SK-N-SH (cell line): ENCODE results near the gene MMD. TPM values are rescaled to one million over a fixed set of nuclear protein-coding genes. Genes with fewer than 3 reads are reported as not detected.

Experiments used
- CTCF ChIA-PET: fragments of 300-600, 350-600 bp; formaldehyde crosslinking; extraction: SDS; loops from one replicate; lab custom pipeline; 2021; lab: Yijun Ruan, JAX
- POLR2A ChIA-PET: fragments of 350-600 bp; sonication (Branson Sonifier 250); formaldehyde crosslinking; extraction: SDS; loops from one replicate; lab custom pipeline; 2020; ENCODE audit warnings: antibody characterized with exemption, inconsistent platforms; lab: Yijun Ruan, JAX
- DNase-seq: peaks from one replicate; pipeline ENCODE4 v3.0.0; 2012
- H2AFZ ChIP-seq: fragments of 200-600 bp; sonication (generic); 2 replicates; pipeline ENCODE4 v1.8.1; 2016; ENCODE audit warnings: antibody characterized with exemption, mild to moderate bottlenecking, low read depth
- H3F3A ChIP-seq: fragments of 200-600 bp; sonication (generic); replicated peaks from 2 replicates; pipeline ENCODE3; 2016; ENCODE audit warnings: antibody characterized with exemption, mild to moderate bottlenecking; ENCODE audit not compliant: insufficient read depth
- H3K27ac ChIP-seq, 2 experiments: fragments of 200-500 bp in 1 of 2; fragments of 200-600 bp in 1 of 2; sonication (Bioruptor generic) in 1 of 2; sonication (generic), shearing (Covaris generic) in 1 of 2; 2 replicates each; pipeline versions ENCODE4 v1.5.1 to v1.6.1; 2014 to 2016; ENCODE audit warnings: low read depth in 2 of 2, inconsistent platforms in 1 of 2, low read length in 1 of 2, mild to moderate bottlenecking in 1 of 2, mixed read lengths in 1 of 2
- H3K27me3 ChIP-seq: fragments of 200-600 bp; sonication (generic), shearing (Covaris generic); 2 replicates; pipeline ENCODE4 v1.6.1; 2016; ENCODE audit warnings: mixed run types; ENCODE audit not compliant: insufficient read depth
- H3K36me3 ChIP-seq, 2 experiments: fragments of 200-500 bp in 1 of 2; fragments of 200-600 bp in 1 of 2; sonication (Bioruptor generic) in 1 of 2; sonication (generic) in 1 of 2; replicated peaks in 1 of 2; 2 replicates each; pipeline versions ENCODE3 to v1.5.1; 2014 to 2016; ENCODE audit warnings: low read length in 1 of 2, mild to moderate bottlenecking in 1 of 2; ENCODE audit not compliant: insufficient read depth in 2 of 2, control insufficient read depth in 1 of 2
- H3K4me1 ChIP-seq, 2 experiments: fragments of 200-500 bp in 1 of 2; fragments of 200-600 bp in 1 of 2; sonication (Bioruptor generic) in 1 of 2; sonication (generic), shearing (Covaris generic) in 1 of 2; 2 replicates each; pipeline versions ENCODE4 v1.5.1 to v1.6.1; 2014 to 2016; ENCODE audit warnings: low read depth in 1 of 2, low read length in 1 of 2, mixed run types in 1 of 2; ENCODE audit not compliant: insufficient read depth in 2 of 2, control insufficient read depth in 1 of 2
- H3K4me2 ChIP-seq: fragments of 200-600 bp; sonication (generic), shearing (Covaris generic); 2 replicates; pipeline ENCODE4 v1.6.1; 2017; ENCODE audit warnings: mixed run types
- H3K4me3 ChIP-seq, 2 experiments: fragments of 200-500 bp in 1 of 2; fragments of 200-600 bp in 1 of 2; sonication (Bioruptor generic) in 1 of 2; sonication (generic), shearing (Covaris generic) in 1 of 2; 2 replicates each; pipeline versions ENCODE4 v1.5.1 to v1.8.1; 2014 to 2016; ENCODE audit warnings: low read depth in 2 of 2, inconsistent platforms in 1 of 2, low read length in 1 of 2, mild to moderate bottlenecking in 1 of 2, mixed read lengths in 1 of 2, moderate library complexity in 1 of 2
- H3K79me2 ChIP-seq: fragments of 200-600 bp; sonication (generic); 2 replicates; pipeline ENCODE4 v1.8.1; 2017; ENCODE audit warnings: mild to moderate bottlenecking; ENCODE audit not compliant: insufficient read depth
- H3K9ac ChIP-seq: fragments of 200-600 bp; sonication (generic); 2 replicates; pipeline ENCODE4 v1.6.1; 2017; ENCODE audit warnings: mixed run types
- H3K9me2 ChIP-seq: fragments of 200-600 bp; sonication (generic); 2 replicates; pipeline ENCODE4 v1.6.1; 2017; ENCODE audit warnings: mixed run types
- H3K9me3 ChIP-seq: fragments of 200-600 bp; sonication (generic); 2 replicates; pipeline ENCODE4 v1.6.1; 2017; ENCODE audit warnings: mixed run types, mild to moderate bottlenecking, moderate library complexity
- H4K20me1 ChIP-seq: fragments of 200-600 bp; sonication (generic); 2 replicates; pipeline ENCODE4 v1.6.1; 2017; ENCODE audit warnings: mild to moderate bottlenecking, mixed run types; ENCODE audit not compliant: insufficient read depth
- CHD2 ChIP-seq: fragments of 150-350 bp; IDR thresholded peaks from 2 replicates; pipeline ENCODE4 v1.6.1; 2018; ENCODE audit warnings: low read length; ENCODE audit not compliant: partially characterized antibody
- ELF1 ChIP-seq: IDR thresholded peaks from 2 replicates; pipeline ENCODE4 v1.4.0; 2012
- EZH2phosphoT487 ChIP-seq: fragments of 200-600 bp; sonication (generic); IDR thresholded peaks from 2 replicates; pipeline ENCODE4 v1.6.1; 2017; ENCODE audit warnings: low read depth, mixed run types, mild to moderate bottlenecking, antibody characterized with exemption, moderate library complexity, borderline replicate concordance
- FOXM1 ChIP-seq: IDR thresholded peaks from 2 replicates; pipeline ENCODE4 v1.4.0; 2012; ENCODE audit warnings: low read depth, mild to moderate bottlenecking
- MXI1 ChIP-seq: IDR thresholded peaks from 2 replicates; pipeline ENCODE4 v1.6.1; 2012; ENCODE audit warnings: mild to moderate bottlenecking, low read depth, low read length, improper control_type of control experiment
- NRF1 ChIP-seq: IDR thresholded peaks from 2 replicates; pipeline ENCODE4 v1.6.1; 2012; ENCODE audit warnings: low read depth, mild to moderate bottlenecking, low read length
- SMC3 ChIP-seq: IDR thresholded peaks from 2 replicates; pipeline ENCODE4 v1.6.1; 2012; ENCODE audit warnings: low read depth, low read length, improper control_type of control experiment
- TAF1 ChIP-seq: IDR thresholded peaks from 2 replicates; pipeline ENCODE4 v1.6.1; 2012; ENCODE audit warnings: low read depth, mild to moderate bottlenecking, low read length, moderate library complexity, borderline replicate concordance
- TEAD4 ChIP-seq: IDR thresholded peaks from 2 replicates; pipeline ENCODE4 v1.4.0; 2012; ENCODE audit warnings: mild to moderate bottlenecking, borderline replicate concordance; ENCODE audit not compliant: insufficient read depth
- WGBS: methylation state at CpG from one replicate; pipeline ENCODE4 v1.1.6; 2017; ENCODE audit warnings: low lambda C conversion rate; 5-methylcytosine and 5-hydroxymethylcytosine counted together
- polyA plus RNA-seq, 3 experiments: library from polyadenylated mRNA; depleted of rRNA; stranded (reverse); fragments of >200 nt; gene quantifications; 2 replicates each; pipeline ENCODE4 v1.2.3, GENCODE V29; 2012
- TF ChIP-seq, protein P1 (sequence below): fragments of 150-350 bp; IDR thresholded peaks from 2 replicates; pipeline ENCODE4 v1.6.1; 2017; ENCODE audit warnings: antibody characterized with exemption, low read length, low read depth, borderline replicate concordance
- TF ChIP-seq, protein P2 (sequence below): fragments of 150-350 bp; IDR thresholded peaks from 2 replicates; pipeline ENCODE4 v1.6.1; 2016; ENCODE audit warnings: mild to moderate bottlenecking, low read depth, low read length
- TF ChIP-seq, protein P3 (sequence below): IDR thresholded peaks from 2 replicates; pipeline ENCODE4; 2012

MMD gene, protein sequence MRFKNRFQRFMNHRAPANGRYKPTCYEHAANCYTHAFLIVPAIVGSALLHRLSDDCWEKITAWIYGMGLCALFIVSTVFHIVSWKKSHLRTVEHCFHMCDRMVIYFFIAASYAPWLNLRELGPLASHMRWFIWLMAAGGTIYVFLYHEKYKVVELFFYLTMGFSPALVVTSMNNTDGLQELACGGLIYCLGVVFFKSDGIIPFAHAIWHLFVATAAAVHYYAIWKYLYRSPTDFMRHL
- 10.9 and 11.7 TPM in 2 replicates for polyA plus RNA-seq (2012; rRNA removed)
- 17.6 and 17.7 TPM in 2 replicates for polyA plus RNA-seq (2012; cell fraction: cytosol; rRNA removed)
- 2.7 and 5.0 TPM in 2 replicates for polyA plus RNA-seq (2012; cell fraction: nucleus; rRNA removed)

DNA sequence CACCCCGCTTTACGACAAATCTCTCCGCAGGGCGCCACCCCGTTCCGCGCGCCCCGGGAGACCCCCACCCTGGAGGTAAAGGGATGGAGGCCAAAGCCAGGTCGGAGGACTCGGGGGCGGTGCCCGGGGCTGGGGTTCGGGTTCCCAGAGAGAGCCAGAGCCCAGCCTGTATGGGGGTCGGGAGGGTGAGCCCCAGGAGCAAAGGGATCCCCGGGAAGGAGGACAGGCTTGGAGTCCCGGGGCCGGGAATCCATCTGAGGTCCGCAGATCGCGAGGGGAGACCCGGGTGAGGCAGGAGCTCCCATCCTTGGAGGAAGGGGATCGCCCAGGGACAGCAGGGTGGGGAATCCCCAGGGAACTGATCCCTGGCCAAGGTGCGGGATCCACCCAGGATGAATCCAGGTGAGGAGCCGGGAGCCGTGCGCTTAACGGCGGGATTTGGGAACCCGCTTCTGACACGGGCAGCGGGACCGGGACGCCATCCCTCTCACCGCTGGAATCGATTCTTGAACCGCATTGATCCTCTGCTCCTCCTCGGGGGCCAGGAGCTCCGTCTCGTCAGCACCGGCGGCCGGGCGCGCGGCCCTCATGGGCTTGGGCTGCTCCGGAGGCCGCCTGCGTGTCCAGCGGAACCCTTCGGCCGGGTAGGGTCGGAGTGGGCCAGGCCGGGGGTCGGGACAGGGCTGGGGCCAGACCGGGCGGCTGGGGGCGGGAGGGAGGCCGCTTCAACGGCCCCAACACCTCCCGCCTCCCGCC lies at the start of gene MMD:
MMD (minus strand) TSS at position 657 of the 756 bp plus-strand sequence; CDS start at position 517, 140 bp downstream.
- H3K27ac ChIP-seq: peak within 1 kb of the TSS; percentile 47 to 90
- H3K79me2 ChIP-seq: peaks cover 35% of the 10 kb centered on the region; the same call in 1 of the 2 replicates
- peak within 1 kb of the TSS; percentile 83 for H3K9ac ChIP-seq
- H3K27me3 ChIP-seq: peaks cover 17% of the 10 kb centered on the region; the same call in 1 of the 2 replicates
- ChIA-PET CTCF (interaction anchor here (0.7 to 2.0 kb wide), 12 partner anchors 11 to 352 kb away, joined by 3 to 13 read pairs (median 4); partner anchors contain the start of gene SMIM36), POLR2A (interaction anchor here (0.7 to 1.5 kb wide), 5 partner anchors 10 to 93 kb away, joined by 3 to 8 read pairs (median 6); no protein-coding TSS in a partner anchor)
- peak within 1 kb of the TSS; percentile 100 for H3K4me2 ChIP-seq
- H3K9me2 ChIP-seq: no peaks in the 10 kb centered on the region
- WGBS: 1% methylated on average over 43 of the region's 62 CpGs
- peaks cover 6 to 8% of the 10 kb centered on the region in 2 experiments; a peak in 3 of 4 replicates for H3K4me1 ChIP-seq
- no peaks in the 10 kb centered on the region for H3K9me3 ChIP-seq
- H2AFZ ChIP-seq: peak within 1 kb of the TSS; percentile 97
- H3F3A ChIP-seq: no peaks in the 10 kb centered on the region
- 0 out of 2 replicates have a peak, but pooled peaks have one; percentile 42 for TF ChIP-seq MXI1
- TF ChIP-seq TEAD4: no peak
- TF ChIP-seq, protein P1, sequence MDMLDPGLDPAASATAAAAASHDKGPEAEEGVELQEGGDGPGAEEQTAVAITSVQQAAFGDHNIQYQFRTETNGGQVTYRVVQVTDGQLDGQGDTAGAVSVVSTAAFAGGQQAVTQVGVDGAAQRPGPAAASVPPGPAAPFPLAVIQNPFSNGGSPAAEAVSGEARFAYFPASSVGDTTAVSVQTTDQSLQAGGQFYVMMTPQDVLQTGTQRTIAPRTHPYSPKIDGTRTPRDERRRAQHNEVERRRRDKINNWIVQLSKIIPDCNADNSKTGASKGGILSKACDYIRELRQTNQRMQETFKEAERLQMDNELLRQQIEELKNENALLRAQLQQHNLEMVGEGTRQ: no peak
- TF ChIP-seq, protein P2, sequence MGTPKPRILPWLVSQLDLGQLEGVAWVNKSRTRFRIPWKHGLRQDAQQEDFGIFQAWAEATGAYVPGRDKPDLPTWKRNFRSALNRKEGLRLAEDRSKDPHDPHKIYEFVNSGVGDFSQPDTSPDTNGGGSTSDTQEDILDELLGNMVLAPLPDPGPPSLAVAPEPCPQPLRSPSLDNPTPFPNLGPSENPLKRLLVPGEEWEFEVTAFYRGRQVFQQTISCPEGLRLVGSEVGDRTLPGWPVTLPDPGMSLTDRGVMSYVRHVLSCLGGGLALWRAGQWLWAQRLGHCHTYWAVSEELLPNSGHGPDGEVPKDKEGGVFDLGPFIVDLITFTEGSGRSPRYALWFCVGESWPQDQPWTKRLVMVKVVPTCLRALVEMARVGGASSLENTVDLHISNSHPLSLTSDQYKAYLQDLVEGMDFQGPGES: no peak
- TF ChIP-seq EZH2phosphoT487: no peak
- no peak for TF ChIP-seq SMC3
- TF ChIP-seq, protein P3, sequence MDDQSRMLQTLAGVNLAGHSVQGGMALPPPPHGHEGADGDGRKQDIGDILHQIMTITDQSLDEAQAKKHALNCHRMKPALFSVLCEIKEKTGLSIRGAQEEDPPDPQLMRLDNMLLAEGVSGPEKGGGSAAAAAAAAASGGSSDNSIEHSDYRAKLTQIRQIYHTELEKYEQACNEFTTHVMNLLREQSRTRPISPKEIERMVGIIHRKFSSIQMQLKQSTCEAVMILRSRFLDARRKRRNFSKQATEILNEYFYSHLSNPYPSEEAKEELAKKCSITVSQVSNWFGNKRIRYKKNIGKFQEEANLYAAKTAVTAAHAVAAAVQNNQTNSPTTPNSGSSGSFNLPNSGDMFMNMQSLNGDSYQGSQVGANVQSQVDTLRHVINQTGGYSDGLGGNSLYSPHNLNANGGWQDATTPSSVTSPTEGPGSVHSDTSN: no peak
- TF ChIP-seq ELF1: no peak
- TF ChIP-seq TAF1: no peak
- no peak for TF ChIP-seq NRF1
- peak; percentile 4 for TF ChIP-seq CHD2
- TF ChIP-seq FOXM1: no peak
- H4K20me1 ChIP-seq: no peaks in the 10 kb centered on the region
- H3K36me3 ChIP-seq: no peaks in the 10 kb centered on the region
- H3K4me3 ChIP-seq: peak within 1 kb of the TSS; percentile 90 to 96
- peak; percentile 86 for DNase-seq
